CD14-positive monocyte (primary cell): ENCODE results near the gene SLC9A9. TPM values are rescaled to one million over a fixed set of nuclear protein-coding genes. Genes with fewer than 3 reads are reported as not detected.

ENCODE experiments used
- DNase-seq, 3 donors: peaks; one replicate each; pipeline ENCODE4 v3.0.0-alpha.2; 2011 to 2022
- H2AFZ ChIP-seq: 2 replicates; pipeline ENCODE4 v1.6.0; 2012; ENCODE audit warnings: mild to moderate bottlenecking, low read depth, low read length, inconsistent platforms; ENCODE audit not compliant: insufficient read depth, poor library complexity, severe bottlenecking
- H3K27ac ChIP-seq, 2 donors: 1 replicate in 1 of 2; 2 replicates in 1 of 2; pipeline ENCODE4 v1.5.1; 2012 to 2013; ENCODE audit warnings: low read length in 2 of 2, control low read depth in 1 of 2, inconsistent platforms in 1 of 2, low read depth in 1 of 2, mild to moderate bottlenecking in 1 of 2
- H3K27me3 ChIP-seq, 2 donors: one replicate each; pipeline versions ENCODE4 v1.6.0 to v1.6.1; 2011 to 2013; ENCODE audit warnings: low read length in 2 of 2; ENCODE audit not compliant: control insufficient read depth in 2 of 2, insufficient read depth in 2 of 2
- H3K36me3 ChIP-seq, 2 donors: replicated peaks in 1 of 2; 1 replicate in 1 of 2; 2 replicates in 1 of 2; pipeline versions ENCODE4 v1.5.1 to v1.6.1; 2012 to 2013; ENCODE audit warnings: low read length in 2 of 2, control low read depth in 1 of 2, inconsistent platforms in 1 of 2, mild to moderate bottlenecking in 1 of 2; ENCODE audit not compliant: insufficient read depth in 2 of 2, control insufficient read depth in 1 of 2
- H3K4me1 ChIP-seq, 2 donors: 1 replicate in 1 of 2; 2 replicates in 1 of 2; pipeline versions ENCODE4 v1.5.1 to v1.6.1; 2012 to 2013; ENCODE audit warnings: low read length in 2 of 2, control low read depth in 1 of 2, inconsistent platforms in 1 of 2, mild to moderate bottlenecking in 1 of 2, moderate library complexity in 1 of 2; ENCODE audit not compliant: insufficient read depth in 2 of 2, control insufficient read depth in 1 of 2
- H3K4me2 ChIP-seq: replicated peaks from 2 replicates; pipeline ENCODE3; 2012; ENCODE audit warnings: low read length, moderate library complexity, mild to moderate bottlenecking; ENCODE audit not compliant: poor library complexity, severe bottlenecking; ENCODE audit errors: extremely low read depth
- H3K4me3 ChIP-seq, 3 experiments: fragments of 200-600 bp in 1 of 3; sonication (generic) in 1 of 3; replicated peaks in 1 of 3; 1 replicate in 2 of 3; 2 replicates in 1 of 3; pipeline ENCODE4 v1.5.1; 2011 to 2013; ENCODE audit warnings: low read length in 3 of 3, mild to moderate bottlenecking in 3 of 3, control low read depth in 2 of 3, low read depth in 2 of 3, inconsistent platforms in 1 of 3, moderate library complexity in 1 of 3
- H3K79me2 ChIP-seq: 2 replicates; pipeline ENCODE4 v1.6.0; 2012; ENCODE audit warnings: mild to moderate bottlenecking, control low read depth, inconsistent platforms, low read length, moderate library complexity; ENCODE audit not compliant: insufficient read depth
- H3K9ac ChIP-seq: 2 replicates; pipeline ENCODE4 v1.6.0; 2017; ENCODE audit warnings: low read length, mild to moderate bottlenecking; ENCODE audit not compliant: insufficient read depth, poor library complexity, severe bottlenecking
- H3K9me3 ChIP-seq, 2 donors: replicated peaks in 1 of 2; 1 replicate in 1 of 2; 2 replicates in 1 of 2; pipeline versions ENCODE4 v1.5.1 to v1.6.1; 2012 to 2013; ENCODE audit warnings: low read length in 2 of 2, control low read depth in 1 of 2; ENCODE audit not compliant: control insufficient read depth in 1 of 2, insufficient read depth in 1 of 2
- H4K20me1 ChIP-seq: 2 replicates; pipeline ENCODE4 v1.6.0; 2012; ENCODE audit warnings: mild to moderate bottlenecking, low read length, control low read depth, moderate library complexity; ENCODE audit not compliant: insufficient read depth
- H3K27ac Mint-ChIP-seq, 7 donors: one replicate each; pipeline ENCODE4 v1.8.0; 2020; ENCODE audit warnings: mild to moderate bottlenecking in 7 of 7, mixed read lengths in 7 of 7, moderate library complexity in 6 of 7, inconsistent platforms in 2 of 7
- H3K27me3 Mint-ChIP-seq, 3 donors: one replicate each; pipeline ENCODE4 v1.8.0; 2021 to 2022; ENCODE audit warnings: low read depth in 3 of 3, mild to moderate bottlenecking in 3 of 3, mixed read lengths in 3 of 3, moderate library complexity in 3 of 3, inconsistent platforms in 1 of 3
- H3K36me3 Mint-ChIP-seq, 2 donors: one replicate each; pipeline ENCODE4 v1.8.0; 2020; ENCODE audit warnings: mixed read lengths in 2 of 2, inconsistent platforms in 1 of 2, mild to moderate bottlenecking in 1 of 2
- H3K4me1 Mint-ChIP-seq: one replicate; pipeline ENCODE4 v1.8.0; 2020; ENCODE audit warnings: mild to moderate bottlenecking, mixed read lengths
- H3K4me3 Mint-ChIP-seq, 2 donors: one replicate each; pipeline ENCODE4 v1.8.0; 2020; ENCODE audit warnings: mild to moderate bottlenecking in 2 of 2, mixed read lengths in 2 of 2, moderate library complexity in 1 of 2
- H3K9me3 Mint-ChIP-seq, 7 donors: one replicate each; pipeline ENCODE4 v1.8.0; 2020 to 2022; ENCODE audit warnings: mixed read lengths in 7 of 7, mild to moderate bottlenecking in 6 of 7, moderate library complexity in 6 of 7, inconsistent platforms in 2 of 7
- CTCF ChIP-seq: fragments of 200-600 bp; IDR thresholded peaks from one replicate; pipeline ENCODE4 v1.8.0; 2022; ENCODE audit warnings: antibody characterized with exemption, mild to moderate bottlenecking
- WGBS: methylation state at CpG from one replicate; pipeline ENCODE4 v1.1.5; 2013; ENCODE audit warnings: missing lambda C conversion rate; ENCODE audit not compliant: insufficient coverage; 5-methylcytosine and 5-hydroxymethylcytosine counted together
- intact Hi-C, 2 donors: fragments of 100-400 bp; cut with micrococcal nuclease; formaldehyde crosslinking; loops; one replicate each; pipeline versions ENCODE4 v1.15.0 to v1.15.1; 2023
- polyA plus RNA-seq, 3 donors: library from polyadenylated mRNA; depleted of rRNA in 1 of 3; unstranded in 2 of 3; stranded (reverse) in 1 of 3; fragments of 300-500 nt in 2 of 3; fragments of >200 nt in 1 of 3; fragmentation: Illumina TruSeq in 2 of 3; gene quantifications; 1 replicate in 2 of 3; 2 replicates in 1 of 3; pipeline ENCODE4 v1.2.3, GENCODE V29; 2012 to 2021

Gene SLC9A9
- polyA plus RNA-seq, 3 donors = 14.1 to 32.8 (median 27.0) TPM

- Mint-ChIP-seq H3K36me3 (peaks cover 14 to 22% of the 10 kb centered on the region in 2 donors), H3K27me3 (peaks cover 0 to 4% (median 0%) of the 10 kb centered on the region in 3 donors), H3K4me1 (peaks cover 5% of the 10 kb centered on the region), H3K9me3 (no peaks in the 10 kb centered on the region), H3K4me3 (no peak overlapping the region), H3K27ac (no peak overlapping the region)
- Histone ChIP-seq H3K79me2 (no peaks in the 10 kb centered on the region), H3K9me3 (no peaks in the 10 kb centered on the region), H3K4me2 (no peak overlapping the region), H4K20me1 (no peaks in the 10 kb centered on the region), H3K27me3 (no peaks in the 10 kb centered on the region), H3K4me1 (no peaks in the 10 kb centered on the region), H3K4me3 (no peak overlapping the region), H3K9ac (no peak overlapping the region), H2AFZ (no peak overlapping the region), H3K27ac (no peak overlapping the region), H3K36me3 (peaks cover 6 to 22% of the 10 kb centered on the region in 2 donors)
- DNase-seq = no peak
- no peak for TF ChIP-seq CTCF
- 65% methylated on average over 2 of the region's 5 CpGs for WGBS
- intact Hi-C loops = no loop called here
Measured at GRCh38 chr3:143263852-143264513, 584.3 kb downstream of the SLC9A9 start.

- no peak overlapping the region for H2AFZ ChIP-seq
- no peaks in the 10 kb centered on the region for H3K79me2 ChIP-seq
- H3K36me3 Mint-ChIP-seq = peaks cover 13 to 16% of the 10 kb centered on the region in 2 donors
- peaks cover 6 to 21% of the 10 kb centered on the region in 2 donors for H3K36me3 ChIP-seq
- TF ChIP-seq CTCF = no peak
- no peak for DNase-seq
- H3K27me3 Mint-ChIP-seq = peaks cover 0 to 4% (median 0%) of the 10 kb centered on the region in 3 donors
- H3K27ac ChIP-seq = no peak overlapping the region
- H3K4me3 Mint-ChIP-seq = no peak overlapping the region
- H3K27me3 ChIP-seq = no peaks in the 10 kb centered on the region
- no peak overlapping the region for H3K4me2 ChIP-seq
- no peaks in the 10 kb centered on the region for H3K4me1 ChIP-seq
- H3K9ac ChIP-seq = no peak overlapping the region
- H3K9me3 Mint-ChIP-seq = no peaks in the 10 kb centered on the region
- H3K27ac Mint-ChIP-seq = peak overlapping the region in 1 of 7 donors; percentile 1
- no peaks in the 10 kb centered on the region for H4K20me1 ChIP-seq
- H3K9me3 ChIP-seq = no peaks in the 10 kb centered on the region
- peaks cover 2% of the 10 kb centered on the region for H3K4me1 Mint-ChIP-seq
- 73% methylated on average over 1 of the region's 2 CpGs for WGBS
- intact Hi-C loops = no loop called here
- no peak overlapping the region for H3K4me3 ChIP-seq
Measured at GRCh38 chr3:143261848-143262247, 586.4 kb downstream of the SLC9A9 start.
